ENCODE results near the gene UBE2D2. TPM values are rescaled to one million over a fixed set of nuclear protein-coding genes. Genes with fewer than 3 reads are reported as not detected.
A peak's percentile ranks its signal among the peaks of the same experiment; 100 is the strongest.

UBE2D2 gene
- total RNA-seq, 1 donor from 2014 or later, result 152 TPM

- intact Hi-C loops (cut with micrococcal nuclease), result loop anchor here (2.0 kb wide), 1 partner anchor 50 kb away; no protein-coding TSS in a partner anchor
- no peaks in the 10 kb centered on the region for H3K9me3 Mint-ChIP-seq
- peak overlapping the region; percentile 83 for H3K27ac Mint-ChIP-seq
- H3K36me3 Mint-ChIP-seq (ENCODE audit: low read depth), result peaks cover 11% of the 10 kb centered on the region
- CTCF ChIA-PET, result interaction anchor here (0.9 to 5.5 kb wide), 6 partner anchors 9 to 106 kb away, joined by 3 to 51 read pairs (median 8); partner anchors contain the start of gene CXXC5
- TF ChIP-seq CTCF (IDR thresholded peaks at IDR 0.05), result no peak
- no peak for DNase-seq
- peaks cover 94% of the 10 kb centered on the region for H3K4me1 Mint-ChIP-seq
- no peaks in the 10 kb centered on the region for H3K27me3 Mint-ChIP-seq
- H3K4me3 Mint-ChIP-seq, result peak overlapping the region; percentile 62
- POLR2A ChIA-PET, result interaction anchor here (0.7 to 17.0 kb wide), 16 partner anchors 6 to 253 kb away, joined by 3 to 676 read pairs (median 6); partner anchors contain the start of gene CXXC5
- ATAC-seq (ENCODE audit: low read depth), result no peak
These were observed 99.2 kb downstream of the UBE2D2 start for GRCh38 chr5:139660105-139660922.

GRCh38 chr5:139660923-139661814, 100.0 kb downstream of the UBE2D2 start:
- CTCF ChIA-PET, result interaction anchor here (1.1 to 5.5 kb wide), 4 partner anchors 9 to 25 kb away, joined by 3 to 51 read pairs (median 14); partner anchors contain the start of gene CXXC5
- H3K27ac Mint-ChIP-seq, result peak overlapping the region; percentile 96
- peak; percentile 71 for ATAC-seq (ENCODE audit: low read depth)

GRCh38 chr5:139662617-139663016, 101.5 kb downstream of the UBE2D2 start:
- Mint-ChIP-seq H3K27me3 (no peaks in the 10 kb centered on the region), H3K4me3 (peak overlapping the region; percentile 52), H3K9me3 (no peaks in the 10 kb centered on the region), H3K4me1 (peaks cover 94% of the 10 kb centered on the region), H3K36me3 (ENCODE audit: low read depth) (peaks cover 5% of the 10 kb centered on the region), H3K27ac (peak overlapping the region; percentile 96)
- ATAC-seq (ENCODE audit: low read depth) (no peak), DNase-seq (no peak)
- TF ChIP-seq CTCF (IDR thresholded peaks at IDR 0.05), result no peak
- CTCF ChIA-PET, result interaction anchor here (3.3 to 5.5 kb wide), 2 partner anchors 8 to 26 kb away, joined by 16 to 51 read pairs; no protein-coding TSS in a partner anchor
- POLR2A ChIA-PET, result interaction anchor here (1.0 to 17.0 kb wide), 4 partner anchors 3 to 78 kb away, joined by 5 to 676 read pairs (median 546); partner anchors contain the start of gene CXXC5
- intact Hi-C loops (cut with micrococcal nuclease), result no loop called here

More at GRCh38 chr5:139660923-139661814, 100.0 kb downstream of the UBE2D2 start:
- Mint-ChIP-seq H3K9me3 (no peaks in the 10 kb centered on the region), H3K27me3 (no peaks in the 10 kb centered on the region), H3K4me3 (peak overlapping the region; percentile 75), H3K36me3 (ENCODE audit: low read depth) (peaks cover 11% of the 10 kb centered on the region), H3K4me1 (peaks cover 94% of the 10 kb centered on the region)
- POLR2A ChIA-PET, result interaction anchor here (0.6 to 17.0 kb wide), 18 partner anchors 5 to 273 kb away, joined by 3 to 676 read pairs (median 5); partner anchors contain the start of gene CXXC5
- peak; percentile 69 for DNase-seq
- intact Hi-C loops (cut with micrococcal nuclease), result loop anchor here (1.0 to 2.0 kb wide), 4 partner anchors 8 to 50 kb away; no protein-coding TSS in a partner anchor
- TF ChIP-seq CTCF (IDR thresholded peaks at IDR 0.05), result no peak

GRCh38 chr5:139663207-139664085, 102.3 kb downstream of the UBE2D2 start:
- ChIA-PET POLR2A (interaction anchor here (0.5 to 17.0 kb wide), 12 partner anchors 2 to 275 kb away, joined by 3 to 676 read pairs (median 5); partner anchors contain the start of gene CXXC5), CTCF (interaction anchor here (0.6 to 1.8 kb wide), 6 partner anchors 10 to 30 kb away, joined by 3 to 7 read pairs (median 4); partner anchors contain the start of gene CXXC5)
- no peaks in the 10 kb centered on the region for H3K27me3 Mint-ChIP-seq
- peaks cover 91% of the 10 kb centered on the region for H3K4me1 Mint-ChIP-seq
- no peaks in the 10 kb centered on the region for H3K9me3 Mint-ChIP-seq
- peak overlapping the region; percentile 52 for H3K4me3 Mint-ChIP-seq
- intact Hi-C loops (cut with micrococcal nuclease), result no loop called here
- peak overlapping the region; percentile 96 for H3K27ac Mint-ChIP-seq
- H3K36me3 Mint-ChIP-seq (ENCODE audit: low read depth), result peaks cover 6% of the 10 kb centered on the region
- ATAC-seq (ENCODE audit: low read depth), result no peak
- no peak for TF ChIP-seq CTCF (IDR thresholded peaks at IDR 0.05)
- no peak for DNase-seq

Measured in activated B cell treated with CpG ODN at 0.5 μM for 24 hours (primary cell).